HCT116 (cell line): Measurements from ENCODE around the gene GSC. TPM values are rescaled to one million over a fixed set of nuclear protein-coding genes. Genes with fewer than 3 reads are reported as not detected.
"Not testable (repeated sequence)": the region's sequence is repeated elsewhere in the genome, so short reads cannot be mapped to it uniquely, and the experiment has no call there.

ENCODE experiments used
- ATAC-seq: fragments of 200-7000 bp; cut with Tn5 transposase; 2 replicates; pipeline ENCODE4 v1.9.1; 2020; ENCODE audit warnings: mild to moderate bottlenecking, moderate library complexity
- BruUV-seq: library from RNA; stranded (reverse); fragments of 400-500 nt; replicated peaks from 2 replicates; lab custom pipeline; 2021; lab: Mats Ljungman, UMichigan
- CTCF ChIA-PET: fragments of 300-600 bp; sonication (Branson Sonifier 250); formaldehyde crosslinking; loops from one replicate; lab custom pipeline; 2021; ENCODE audit warnings: antibody characterized with exemption; lab: Charles Lee
- POLR2A ChIA-PET: fragments of 300-600, 350-600 bp; sonication (Branson Sonifier 250); formaldehyde crosslinking; loops from one replicate; lab custom pipeline; 2021; ENCODE audit warnings: antibody characterized with exemption; lab: Charles Lee
- RAD21 ChIA-PET, 2 experiments: fragments of 300-600 bp; sonication (Branson Sonifier 250); formaldehyde crosslinking; loops; one replicate each; lab custom pipeline; 2023; ENCODE audit warnings: low total read pairs in 2 of 2; ENCODE audit not compliant: uncharacterized antibody in 2 of 2, unreplicated experiment in 2 of 2, low non-redundant PET in 1 of 2; lab: Charles Lee
- DNase-seq: peaks from one replicate; pipeline ENCODE4 v3.0.0-alpha.2; 2010; ENCODE audit warnings: low read depth, low spot score
- H2AFZ ChIP-seq: fragments of 200-600 bp; shearing (Covaris generic), sonication (generic); 2 replicates; pipeline ENCODE4 v1.6.1; 2017; ENCODE audit warnings: low read depth, mixed run types, mixed read lengths, antibody characterized with exemption, low read length; ENCODE audit not compliant: poor library complexity, severe bottlenecking
- H3K27ac ChIP-seq: 2 replicates; pipeline ENCODE4 v1.5.1; 2012; ENCODE audit warnings: low read depth, low read length
- H3K27me3 ChIP-seq: fragments of 200-600 bp; sonication (generic); 2 replicates; pipeline ENCODE4 v1.6.1; 2016; ENCODE audit warnings: mixed run types, low read length, mixed read lengths; ENCODE audit not compliant: insufficient read depth
- H3K36me3 ChIP-seq, 2 experiments: fragments of 200-500 bp in 1 of 2; fragments of 200-600 bp in 1 of 2; sonication (Bioruptor generic) in 1 of 2; sonication (generic) in 1 of 2; 2 replicates each; pipeline versions ENCODE4 v1.5.1 to v1.6.1; 2014 to 2016; ENCODE audit warnings: low read length in 2 of 2, inconsistent platforms in 1 of 2, mixed read lengths in 1 of 2, mixed run types in 1 of 2; ENCODE audit not compliant: insufficient read depth in 2 of 2, control insufficient read depth in 1 of 2
- H3K4me1 ChIP-seq, 2 experiments: fragments of 200-600 bp in 1 of 2; sonication (generic) in 1 of 2; 2 replicates each; pipeline versions ENCODE4 v1.5.1 to v1.6.1; 2012 to 2017; ENCODE audit warnings: low read length in 2 of 2, inconsistent platforms in 1 of 2, mild to moderate bottlenecking in 1 of 2, mixed read lengths in 1 of 2, mixed run types in 1 of 2, moderate library complexity in 1 of 2; ENCODE audit not compliant: insufficient read depth in 2 of 2, control insufficient read depth in 1 of 2
- H3K4me2 ChIP-seq: fragments of 200-600 bp; sonication (generic); 2 replicates; pipeline ENCODE4 v1.6.1; 2017; ENCODE audit warnings: mixed run types, low read length, mixed read lengths
- H3K4me3 ChIP-seq, 2 experiments: fragments of 200-600 bp in 1 of 2; sonication (generic) in 1 of 2; replicated peaks in 1 of 2; 2 replicates each; pipeline ENCODE4 v1.5.1; 2011 to 2016; ENCODE audit warnings: low read length in 2 of 2, control low read depth in 1 of 2, low read depth in 1 of 2, mild to moderate bottlenecking in 1 of 2, mixed read lengths in 1 of 2, mixed run types in 1 of 2
- H3K79me2 ChIP-seq: fragments of 200-600 bp; sonication (generic); 2 replicates; pipeline ENCODE4 v1.6.1; 2017; ENCODE audit warnings: mild to moderate bottlenecking, mixed run types, low read length, moderate library complexity, mixed read lengths; ENCODE audit not compliant: insufficient read depth
- H3K9ac ChIP-seq: fragments of 200-600 bp; sonication (generic); 2 replicates; pipeline ENCODE4 v1.6.1; 2016; ENCODE audit warnings: low read length, mixed read lengths
- H3K9me2 ChIP-seq: fragments of 200-600 bp; sonication (generic), shearing (Covaris generic); 2 replicates; pipeline ENCODE4 v1.6.1; 2017; ENCODE audit warnings: mixed run types, mild to moderate bottlenecking, moderate library complexity; ENCODE audit not compliant: insufficient read depth
- H3K9me3 ChIP-seq, 2 experiments: fragments of 200-500 bp in 1 of 2; fragments of 200-600 bp in 1 of 2; sonication (Bioruptor generic) in 1 of 2; sonication (generic) in 1 of 2; 2 replicates each; pipeline ENCODE4 v1.6.1; 2014 to 2017; ENCODE audit warnings: low read length in 2 of 2, mixed read lengths in 2 of 2, inconsistent platforms in 1 of 2, low read depth in 1 of 2, mild to moderate bottlenecking in 1 of 2, mixed run types in 1 of 2, moderate library complexity in 1 of 2; ENCODE audit not compliant: control insufficient read depth in 1 of 2, insufficient read depth in 1 of 2
- H4K20me1 ChIP-seq: fragments of 200-600 bp; sonication (generic), shearing (Covaris generic); 2 replicates; pipeline ENCODE4 v1.6.1; 2017; ENCODE audit warnings: mixed run types, mild to moderate bottlenecking, moderate library complexity; ENCODE audit not compliant: insufficient read depth
- CBX3 ChIP-seq: IDR thresholded peaks from 2 replicates; pipeline ENCODE4 v1.6.1; 2012; ENCODE audit warnings: low read depth
- EGR1 ChIP-seq: IDR thresholded peaks from 2 replicates; pipeline ENCODE4 v1.6.1; 2012; ENCODE audit warnings: low read depth
- TCF7L2 ChIP-seq: IDR thresholded peaks from 2 replicates; pipeline ENCODE4 v1.7.0; 2011; ENCODE audit warnings: borderline replicate concordance, inconsistent platforms; ENCODE audit not compliant: insufficient read depth, insufficient read length; ENCODE audit errors: extremely low read depth
- intact Hi-C: fragments of 100-400 bp; cut with micrococcal nuclease; formaldehyde crosslinking; loops from 2 replicates; pipeline ENCODE4 v1.10.0; 2022
- total RNA-seq: library from RNA; stranded (reverse); gene quantifications from one replicate; pipeline ENCODE4 v1.2.1, GENCODE V29; 2021; ENCODE audit not compliant: unreplicated experiment

The GSC gene
- total RNA-seq, 1 experiment from 2014 or later, result not detected

- H3K9me2 ChIP-seq, result no peaks in the 10 kb centered on the region
- no peak overlapping the region for H3K4me2 ChIP-seq
- H4K20me1 ChIP-seq, result no peaks in the 10 kb centered on the region
- DNase-seq (no peak), ATAC-seq (no peak)
- H3K27ac ChIP-seq, result no peak overlapping the region
- RAD21 ChIA-PET, result no interaction called here
- no peaks in the 10 kb centered on the region for H3K79me2 ChIP-seq
- H3K9me3 ChIP-seq, result no peaks in the 10 kb centered on the region
- CTCF ChIA-PET, result interaction anchor here (1.0 kb wide), 1 partner anchor 19 kb away, joined by 3 read pairs; no protein-coding TSS in a partner anchor
- peaks cover 4% of the 10 kb centered on the region; the same call in 1 of the 2 replicates for H3K27me3 ChIP-seq
- H3K4me1 ChIP-seq, result no peaks in the 10 kb centered on the region
- no peak overlapping the region for H2AFZ ChIP-seq
- BruUV-seq, result no TSS peak
- H3K36me3 ChIP-seq, result no peaks in the 10 kb centered on the region
- H3K9ac ChIP-seq, result no peak overlapping the region
- POLR2A ChIA-PET, result no interaction called here
- TF ChIP-seq TCF7L2 (no peak), EGR1 (no peak), CBX3 (no peak)
- TF ChIP-seq, all 23 proteins: peak for 0
- intact Hi-C loops, result no loop called here
- no peak overlapping the region for H3K4me3 ChIP-seq
Measured at GRCh38 chr14:94728950-94729349, 41.0 kb downstream of the GSC start.

- H4K20me1 ChIP-seq, H3K4me1 ChIP-seq, RAD21 ChIA-PET, BruUV-seq, H3K4me3 ChIP-seq, ATAC-seq, H3K79me2 ChIP-seq, H3K27me3 ChIP-seq, H2AFZ ChIP-seq, H3K27ac ChIP-seq, H3K36me3 ChIP-seq, H3K9me3 ChIP-seq, DNase-seq, POLR2A ChIA-PET, H3K4me2 ChIP-seq, intact Hi-C loops, H3K9me2 ChIP-seq, H3K9ac ChIP-seq: not testable (repeated sequence)
- CTCF ChIA-PET, result interaction anchor here (1.0 kb wide), 1 partner anchor 20 kb away, joined by 3 read pairs; no protein-coding TSS in a partner anchor
Measured at GRCh38 chr14:94728440-94728839, 41.5 kb downstream of the GSC start.

DNA sequence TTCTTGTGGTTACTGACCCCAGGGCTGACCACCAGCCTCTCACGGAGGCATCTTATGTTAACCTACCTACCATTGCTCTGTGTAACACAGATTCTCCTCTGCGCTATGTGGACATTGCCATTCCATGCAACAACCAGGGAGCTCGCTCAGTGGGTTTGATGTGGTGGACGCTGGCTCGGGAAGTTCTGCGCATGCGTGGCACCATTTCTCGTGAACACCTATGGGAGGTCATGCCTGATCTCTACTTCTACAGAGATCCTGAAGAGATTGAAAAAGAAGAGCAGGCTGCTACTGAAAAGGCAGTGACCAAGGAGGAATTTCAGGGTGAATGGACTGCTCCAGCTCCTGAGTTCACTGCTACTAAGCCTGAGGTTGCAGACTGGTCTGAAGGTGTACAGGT, 43.3 kb downstream of the GSC start:
- intact Hi-C loops, BruUV-seq, H3K9me3 ChIP-seq, H2AFZ ChIP-seq, H3K4me3 ChIP-seq, ATAC-seq, H3K9ac ChIP-seq, H3K36me3 ChIP-seq, RAD21 ChIA-PET, POLR2A ChIA-PET, H3K27ac ChIP-seq, H3K9me2 ChIP-seq, H4K20me1 ChIP-seq, H3K4me1 ChIP-seq, H3K4me2 ChIP-seq, CTCF ChIA-PET, DNase-seq, H3K27me3 ChIP-seq, H3K79me2 ChIP-seq: not testable (repeated sequence)
